Stimulated activated naive CD8-positive, alpha-beta T cell treated with anti-CD3 and anti-CD28 coated beads, Interleukin-15, amount 100 ng/mL, for 72 hours (primary cell): ENCODE measurements around the gene ETFDH.
A peak's percentile ranks its signal among the peaks of the same experiment; 100 is the strongest.
"Not testable (repeated sequence)": the region's sequence is repeated elsewhere in the genome, so short reads cannot be mapped to it uniquely, and the experiment has no call there.

Experiments
- ATAC-seq: fragments of 150-1000 bp; cut with Tn5 transposase; 2 replicates; pipeline ENCODE4 v1.10.0; 2021; ENCODE audit warnings: mild to moderate bottlenecking, moderate library complexity
- DNase-seq, 2 donors: peaks; one replicate each; pipeline ENCODE4 v3.0.0; 2021 to 2022
- H3K27ac Mint-ChIP-seq, 2 donors: one replicate each; pipeline ENCODE4 v1.8.0; 2022; ENCODE audit warnings: mild to moderate bottlenecking in 2 of 2, mixed read lengths in 2 of 2, moderate library complexity in 2 of 2
- H3K27me3 Mint-ChIP-seq: one replicate; pipeline ENCODE4 v1.8.0; 2022; ENCODE audit warnings: mixed read lengths
- H3K4me1 Mint-ChIP-seq: one replicate; pipeline ENCODE4 v1.8.0; 2022; ENCODE audit warnings: mild to moderate bottlenecking, mixed read lengths
- H3K4me3 Mint-ChIP-seq, 2 donors: one replicate each; pipeline ENCODE4 v1.8.0; 2022; ENCODE audit warnings: mild to moderate bottlenecking in 2 of 2, mixed read lengths in 2 of 2, moderate library complexity in 1 of 2
- H3K9me3 Mint-ChIP-seq, 2 donors: one replicate each; pipeline ENCODE4 v1.8.0; 2022; ENCODE audit warnings: mixed read lengths in 2 of 2

Gene ETFDH

GRCh38 chr4:158722291-158722916, 50.3 kb downstream of the ETFDH start:
- H3K27me3 Mint-ChIP-seq: no peaks in the 10 kb centered on the region
- no peaks in the 10 kb centered on the region for H3K9me3 Mint-ChIP-seq
- DNase-seq (no peak), ATAC-seq (no peak)
- peaks cover 34% of the 10 kb centered on the region for H3K4me1 Mint-ChIP-seq
- H3K27ac Mint-ChIP-seq: peak overlapping the region; percentile 96 to 98
- peak overlapping the region; percentile 92 to 95 for H3K4me3 Mint-ChIP-seq

DNA sequence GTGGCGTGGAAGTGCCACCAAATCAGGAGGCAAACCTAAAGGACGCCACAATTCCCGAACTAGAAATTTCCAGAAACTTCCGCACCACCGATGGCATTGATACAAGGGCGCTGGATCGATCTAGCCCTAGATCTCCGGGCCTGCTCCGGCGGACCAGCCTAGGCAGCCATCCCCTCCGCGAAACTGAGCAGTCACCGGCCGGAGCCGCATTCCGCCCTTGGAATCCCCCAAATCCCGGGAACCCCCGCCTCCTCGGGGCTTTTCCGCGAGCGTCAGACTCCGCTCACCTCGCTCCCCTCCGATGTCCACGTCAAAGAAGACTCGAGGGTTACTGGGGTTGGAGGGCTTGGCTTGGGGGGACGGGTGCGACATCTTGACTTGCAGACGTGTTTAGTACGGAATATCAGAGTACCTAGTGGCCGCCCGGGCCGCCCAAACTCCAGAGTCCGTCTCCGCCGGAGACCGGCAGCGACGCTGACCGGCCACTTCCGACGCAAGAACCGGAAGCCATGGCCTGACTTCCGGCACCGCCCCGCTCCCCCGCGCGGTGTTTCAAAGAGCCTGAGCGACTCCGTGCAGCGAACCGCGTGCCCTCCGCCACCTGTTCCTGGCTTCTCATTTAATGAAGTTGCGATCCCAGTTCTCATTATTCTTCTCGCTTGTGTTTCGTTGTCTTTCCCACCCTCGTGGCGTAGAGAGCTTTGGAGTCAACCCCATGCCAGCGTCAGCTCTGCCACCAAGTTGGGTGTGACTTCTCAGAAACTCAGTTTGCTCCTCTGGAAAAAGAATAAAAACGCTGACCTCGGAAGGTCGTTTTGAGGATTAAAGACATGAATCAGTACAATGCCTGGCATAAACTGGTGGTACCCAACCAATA, 51.1 kb downstream of the ETFDH start, which contains the start of gene PPID:
TSS of gene PPID (minus strand) at position 480 of the 877 bp plus-strand sequence. CDS start at position 372, 108 bp downstream.
- Mint-ChIP-seq H3K4me3 (peak within 1 kb of the TSS; percentile 92 to 95), H3K27me3 (no peaks in the 10 kb centered on the region), H3K4me1 (peaks cover 34% of the 10 kb centered on the region), H3K27ac (peak within 1 kb of the TSS; percentile 96 to 98), H3K9me3 (no peaks in the 10 kb centered on the region)
- ATAC-seq: peak; percentile 96
- DNase-seq: peak; percentile 76 to 84

- ATAC-seq (no peak), DNase-seq (no peak)
- Mint-ChIP-seq H3K4me3 (peak overlapping the region in 1 of 2 donors; percentile 95), H3K4me1 (peaks cover 36% of the 10 kb centered on the region), H3K27ac (peak overlapping the region; percentile 34 to 98), H3K9me3 (no peaks in the 10 kb centered on the region), H3K27me3 (peaks cover 11% of the 10 kb centered on the region)
Observed at GRCh38 chr4:158724637-158725036, 52.5 kb downstream of the ETFDH start.

- H3K4me3 Mint-ChIP-seq: no peak overlapping the region
- no peak for DNase-seq
- H3K27ac Mint-ChIP-seq: no peak overlapping the region
- no peak for ATAC-seq
- peaks cover 24% of the 10 kb centered on the region for H3K27me3 Mint-ChIP-seq
- H3K9me3 Mint-ChIP-seq: no peaks in the 10 kb centered on the region
- peaks cover 31% of the 10 kb centered on the region for H3K4me1 Mint-ChIP-seq
Observed at GRCh38 chr4:158726633-158727032, 54.5 kb downstream of the ETFDH start.

DNA sequence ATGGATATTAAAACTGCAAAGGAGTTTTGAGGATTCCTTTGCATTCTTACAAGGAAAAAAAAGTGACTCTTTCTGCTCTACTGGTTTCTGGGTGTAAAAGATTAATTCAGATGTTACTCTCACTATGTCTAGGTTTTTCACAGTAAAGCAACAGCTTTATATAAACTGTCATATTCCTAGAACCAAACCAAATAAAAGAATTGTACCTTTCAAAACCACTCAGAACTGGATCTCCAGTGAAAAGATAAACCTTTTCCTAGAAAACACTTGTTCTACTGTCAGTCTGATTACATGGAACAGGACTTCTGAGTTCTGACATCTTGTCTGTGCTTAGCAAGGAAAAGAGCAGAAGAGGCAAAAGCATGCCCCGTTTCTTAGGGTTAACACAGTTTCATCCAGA, 56.1 kb downstream of the ETFDH start:
- Mint-ChIP-seq H3K27ac (no peak overlapping the region), H3K9me3 (no peaks in the 10 kb centered on the region), H3K4me1 (peaks cover 27% of the 10 kb centered on the region), H3K4me3 (no peak overlapping the region), H3K27me3 (peaks cover 31% of the 10 kb centered on the region)
- no peak for ATAC-seq
- DNase-seq: no peak

GRCh38 chr4:158729716-158730559, 57.8 kb downstream of the ETFDH start:
- no peak overlapping the region for H3K4me3 Mint-ChIP-seq
- H3K9me3 Mint-ChIP-seq: no peaks in the 10 kb centered on the region
- peaks cover 15% of the 10 kb centered on the region for H3K4me1 Mint-ChIP-seq
- DNase-seq (peak; percentile 31 to 41), ATAC-seq (peak; percentile 89)
- no peak overlapping the region for H3K27ac Mint-ChIP-seq
- peaks cover 31% of the 10 kb centered on the region for H3K27me3 Mint-ChIP-seq

DNA sequence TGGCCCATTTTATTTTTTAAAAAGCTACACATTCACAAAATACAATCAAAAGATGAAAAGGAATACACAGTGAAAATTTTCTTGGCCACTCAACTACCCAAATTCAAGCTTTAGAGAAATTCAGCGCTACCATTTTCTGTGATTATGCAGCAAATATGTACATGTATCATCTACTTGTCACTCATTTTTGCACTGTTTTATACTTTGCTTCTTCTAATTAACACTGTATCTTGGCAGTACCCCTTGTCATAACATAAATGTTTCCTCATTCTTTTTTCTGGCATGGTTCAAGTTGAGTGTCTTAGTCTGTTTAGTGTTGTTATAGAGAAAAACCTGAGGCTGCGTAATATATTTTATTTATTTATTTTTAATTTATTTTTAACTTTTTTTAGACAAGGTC, 66.8 kb downstream of the ETFDH start:
- DNase-seq (no peak), ATAC-seq (no peak)
- peak overlapping the region in 1 of 2 donors; percentile 35 for H3K27ac Mint-ChIP-seq
- H3K27me3 Mint-ChIP-seq: no peaks in the 10 kb centered on the region
- H3K4me3 Mint-ChIP-seq: no peak overlapping the region
- H3K9me3 Mint-ChIP-seq: no peaks in the 10 kb centered on the region
- no peaks in the 10 kb centered on the region for H3K4me1 Mint-ChIP-seq

DNA sequence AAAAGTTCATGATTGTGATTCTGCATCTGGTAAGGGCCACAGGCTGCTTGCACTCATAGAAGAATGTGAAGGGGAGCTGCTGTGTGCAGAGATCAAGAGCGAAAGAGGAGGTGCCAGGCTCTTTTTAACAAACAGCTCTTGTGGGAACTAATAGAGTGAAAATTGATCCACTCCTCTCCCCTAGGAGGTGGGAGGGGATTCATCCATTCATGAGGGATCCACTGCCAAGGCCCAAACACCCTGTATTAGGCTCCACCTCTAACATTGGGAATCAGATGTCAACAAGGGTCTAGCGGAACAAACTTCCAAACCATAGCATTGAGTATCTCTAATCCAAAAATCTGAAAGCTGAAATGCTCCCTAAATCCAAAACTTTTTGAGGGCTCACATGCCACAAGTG, 67.5 kb downstream of the ETFDH start:
- no peak for DNase-seq
- ATAC-seq: no peak
- no peaks in the 10 kb centered on the region for H3K27me3 Mint-ChIP-seq
- no peaks in the 10 kb centered on the region for H3K9me3 Mint-ChIP-seq
- no peak overlapping the region for H3K4me3 Mint-ChIP-seq
- H3K27ac Mint-ChIP-seq: no peak overlapping the region
- no peaks in the 10 kb centered on the region for H3K4me1 Mint-ChIP-seq

DNA sequence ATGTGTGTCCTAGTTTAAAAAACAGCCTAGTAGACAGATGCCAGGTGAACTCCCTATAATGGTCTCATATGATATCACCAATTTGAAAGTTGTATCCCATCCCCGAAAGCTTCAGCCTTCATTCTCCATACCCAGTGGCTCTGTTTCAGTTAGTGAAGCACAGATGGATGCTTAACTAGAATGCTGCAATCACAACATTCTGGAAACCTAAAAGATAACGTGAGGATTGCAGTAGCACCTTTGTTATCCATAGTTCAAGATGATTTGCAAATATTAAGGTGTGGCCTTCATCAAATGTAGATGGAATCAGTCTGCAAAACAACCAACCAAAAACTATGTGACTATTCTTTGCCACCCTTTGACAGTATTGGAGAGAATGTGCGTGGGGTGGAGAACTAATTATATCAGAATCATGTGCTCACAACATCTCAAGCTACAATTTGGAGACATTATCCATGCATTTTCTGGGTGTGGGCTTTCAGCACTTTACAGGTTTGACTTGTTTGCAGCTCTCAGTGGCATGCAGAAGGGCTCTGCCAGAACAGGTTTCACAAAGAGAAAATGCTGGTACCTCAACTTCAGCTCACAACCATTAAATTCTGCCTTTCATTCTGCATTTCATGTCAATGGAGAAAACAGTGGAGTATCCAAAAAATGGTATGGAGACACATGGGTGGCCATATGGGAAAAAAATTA, 69.4 kb downstream of the ETFDH start:
- H3K9me3 Mint-ChIP-seq: no peaks in the 10 kb centered on the region
- ATAC-seq (no peak), DNase-seq (no peak)
- no peaks in the 10 kb centered on the region for H3K27me3 Mint-ChIP-seq
- no peak overlapping the region for H3K4me3 Mint-ChIP-seq
- no peak overlapping the region for H3K27ac Mint-ChIP-seq
- H3K4me1 Mint-ChIP-seq: no peaks in the 10 kb centered on the region

- not testable (repeated sequence) for DNase-seq, H3K27ac Mint-ChIP-seq, H3K27me3 Mint-ChIP-seq, H3K4me1 Mint-ChIP-seq, ATAC-seq, H3K9me3 Mint-ChIP-seq, H3K4me3 Mint-ChIP-seq
Observed at GRCh38 chr4:158746537-158746936, 74.4 kb downstream of the ETFDH start.

DNA sequence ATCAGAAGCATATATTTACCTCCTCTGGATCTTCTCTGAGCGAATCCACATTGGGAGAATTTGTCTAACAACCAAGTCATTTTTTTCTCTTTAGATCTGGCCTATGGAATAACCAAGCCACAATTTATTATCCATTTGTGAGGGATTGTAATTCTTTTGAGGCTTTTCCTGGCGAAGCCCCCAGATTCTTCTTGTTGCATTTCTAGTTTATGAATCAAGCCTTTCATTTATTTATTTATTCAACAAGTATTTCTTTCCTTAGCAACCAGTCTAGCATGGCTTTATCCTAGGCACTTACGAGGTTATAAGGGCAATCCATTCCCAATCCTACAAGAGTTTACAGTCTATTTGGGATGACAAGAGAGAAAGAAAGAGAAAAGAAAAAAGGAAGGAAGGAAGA, 78.3 kb downstream of the ETFDH start:
- Mint-ChIP-seq H3K4me3 (no peak overlapping the region), H3K9me3 (no peaks in the 10 kb centered on the region), H3K4me1 (no peaks in the 10 kb centered on the region), H3K27me3 (no peaks in the 10 kb centered on the region), H3K27ac (no peak overlapping the region)
- ATAC-seq (no peak), DNase-seq (no peak)

DNA sequence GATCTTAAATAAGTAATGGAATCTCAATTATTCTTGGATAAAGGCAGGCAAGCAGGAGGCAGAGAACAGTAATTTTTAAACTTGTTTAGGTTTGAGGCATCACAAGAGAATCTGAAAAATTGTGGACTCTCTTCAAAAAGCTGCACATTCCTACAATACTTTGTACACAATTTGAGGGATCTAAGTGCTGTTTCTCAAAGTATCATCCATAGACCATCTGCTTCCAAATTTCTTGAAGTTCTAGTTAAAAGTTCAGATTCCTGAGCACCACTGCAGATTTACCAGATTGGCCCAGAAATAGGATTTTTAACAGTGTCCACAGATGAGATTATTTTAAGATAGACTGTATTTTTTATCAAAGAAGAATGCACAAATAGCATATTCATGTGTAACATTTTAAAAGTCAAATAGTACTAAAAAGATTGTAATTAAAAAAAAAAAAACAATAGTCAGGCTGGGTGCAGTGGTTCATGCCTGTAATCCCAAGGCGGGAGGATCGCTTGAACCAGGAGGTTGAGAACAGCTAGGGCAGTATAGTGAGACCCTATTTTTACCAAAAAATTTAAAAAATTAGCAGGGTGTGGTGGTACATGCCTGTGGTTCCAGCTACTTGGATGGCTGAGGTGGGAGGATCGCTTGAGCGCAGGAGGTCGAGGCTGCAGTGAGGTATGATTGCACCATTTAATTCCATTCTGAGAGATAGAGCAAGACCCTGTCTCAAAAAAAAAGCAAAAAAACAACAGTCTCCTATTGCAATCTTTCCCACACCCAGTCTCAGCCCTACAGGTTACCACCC, 82.5 kb downstream of the ETFDH start:
- no peaks in the 10 kb centered on the region for H3K9me3 Mint-ChIP-seq
- H3K27me3 Mint-ChIP-seq: peaks cover 18% of the 10 kb centered on the region
- ATAC-seq (no peak), DNase-seq (no peak)
- no peak overlapping the region for H3K4me3 Mint-ChIP-seq
- H3K4me1 Mint-ChIP-seq: no peaks in the 10 kb centered on the region
- no peak overlapping the region for H3K27ac Mint-ChIP-seq

DNA sequence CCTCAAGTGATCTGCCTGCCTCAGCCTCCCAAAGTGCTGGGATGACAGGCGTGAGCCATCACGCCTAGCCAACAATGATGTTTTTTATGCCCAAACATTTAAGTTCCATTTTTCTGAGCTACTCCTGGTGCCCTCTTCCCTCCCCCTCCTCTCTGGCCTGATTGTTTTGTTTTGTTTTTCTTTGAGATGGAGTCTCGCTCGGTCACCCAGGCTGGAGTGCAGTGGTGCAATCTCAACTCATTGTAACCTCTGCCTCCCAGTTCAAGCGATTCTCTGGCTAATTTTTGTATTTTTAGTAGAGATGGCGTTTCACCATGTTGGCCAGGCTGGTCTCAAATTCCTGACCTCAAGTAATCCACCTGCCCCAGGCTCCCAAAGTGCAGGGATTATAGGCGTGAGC, 83.7 kb downstream of the ETFDH start:
- not testable (repeated sequence) for H3K27ac Mint-ChIP-seq, H3K4me1 Mint-ChIP-seq, H3K9me3 Mint-ChIP-seq, ATAC-seq, H3K4me3 Mint-ChIP-seq, DNase-seq
- peaks cover 18% of the 10 kb centered on the region for H3K27me3 Mint-ChIP-seq

DNA sequence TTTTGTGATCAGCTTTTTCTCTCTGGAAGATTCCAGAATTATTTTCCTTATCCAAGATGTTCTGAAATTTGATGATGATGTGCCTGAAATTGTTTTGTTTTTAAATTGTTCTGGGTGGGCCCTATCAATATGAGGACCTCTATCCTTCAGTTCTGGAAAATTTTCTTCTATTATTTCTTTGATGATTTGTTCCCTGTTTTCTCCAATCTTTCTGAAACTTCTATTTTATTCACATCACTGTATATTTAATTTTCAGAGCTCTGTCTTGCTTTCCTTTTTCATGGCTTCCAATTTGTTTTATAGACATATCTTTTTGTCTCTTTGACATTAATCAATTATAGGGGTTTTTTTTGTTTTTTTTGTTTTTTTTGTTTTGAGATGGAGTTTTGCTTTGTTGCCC, 84.5 kb downstream of the ETFDH start:
- ATAC-seq: no peak
- Mint-ChIP-seq H3K4me3 (no peak overlapping the region), H3K27me3 (peaks cover 18% of the 10 kb centered on the region), H3K9me3 (no peaks in the 10 kb centered on the region), H3K4me1 (no peaks in the 10 kb centered on the region), H3K27ac (no peak overlapping the region)
- DNase-seq: no peak
